ENCODE results near the gene CHAD.

The CHAD gene

GRCh38 chr17:50432125-50432762 lies 36.4 kb downstream of the CHAD start:
- no peak for TF ChIP-seq CTCF (IDR thresholded peaks at IDR 0.05)

- TF ChIP-seq CTCF (IDR thresholded peaks at IDR 0.05) = no peak
These were observed 37.7 kb downstream of the CHAD start for GRCh38 chr17:50430821-50431618.

- no peak for TF ChIP-seq CTCF (IDR thresholded peaks at IDR 0.05)
These were observed 38.9 kb downstream of the CHAD start for GRCh38 chr17:50429793-50430192.

- no peak for TF ChIP-seq CTCF (IDR thresholded peaks at IDR 0.05)
These were observed 39.8 kb downstream of the CHAD start for GRCh38 chr17:50428831-50429424.

GRCh38 chr17:50426814-50427787 lies 41.6 kb downstream of the CHAD start:
- no peak; the same call in 1 of the 2 replicates for TF ChIP-seq CTCF (IDR thresholded peaks at IDR 0.05)

- TF ChIP-seq CTCF (IDR thresholded peaks at IDR 0.05) = no peak
These were observed 42.3 kb downstream of the CHAD start for GRCh38 chr17:50426472-50426782.

All from LNCAP (cell line).